Activated naive CD8-positive, alpha-beta T cell treated with anti-CD3 and anti-CD28 coated beads for 36 hours (primary cell): ENCODE results near the gene CAMK2G. TPM values are rescaled to one million over a fixed set of nuclear protein-coding genes. Genes with fewer than 3 reads are reported as not detected.

Experiments used
- DNase-seq: peaks from one replicate; pipeline ENCODE4 v3.0.0; 2021
- H3K27ac Mint-ChIP-seq: one replicate; pipeline ENCODE4 v1.8.0; 2022; ENCODE audit warnings: mild to moderate bottlenecking, moderate library complexity, mixed read lengths
- H3K27me3 Mint-ChIP-seq: one replicate; pipeline ENCODE4 v1.8.0; 2022; ENCODE audit warnings: mild to moderate bottlenecking, mixed read lengths
- H3K36me3 Mint-ChIP-seq: one replicate; pipeline ENCODE4 v1.8.0; 2021; ENCODE audit warnings: mild to moderate bottlenecking, mixed read lengths
- H3K4me1 Mint-ChIP-seq: one replicate; pipeline ENCODE4 v1.8.0; 2021; ENCODE audit warnings: mixed read lengths
- H3K4me3 Mint-ChIP-seq: one replicate; pipeline ENCODE4 v1.8.0; 2022; ENCODE audit warnings: mild to moderate bottlenecking, moderate library complexity, mixed read lengths
- H3K9me3 Mint-ChIP-seq: one replicate; pipeline ENCODE4 v1.8.0; 2022; ENCODE audit warnings: mixed read lengths
- total RNA-seq, 2 experiments: library from RNA; stranded (reverse); gene quantifications; one replicate each; pipeline ENCODE4 v1.2.3, GENCODE V29; 2021

Gene CAMK2G
- total RNA-seq, 2 experiments from 2014 or later = 16.5 to 17.4 TPM

- Mint-ChIP-seq H3K4me1 (peaks cover 24% of the 10 kb centered on the region), H3K27ac (no peak overlapping the region), H3K9me3 (no peaks in the 10 kb centered on the region), H3K4me3 (no peak overlapping the region), H3K27me3 (no peaks in the 10 kb centered on the region), H3K36me3 (peaks cover 44% of the 10 kb centered on the region)
- DNase-seq = no peak
These were observed 105.0 kb downstream of the CAMK2G start for GRCh38 chr10:73769396-73769795.

DNA sequence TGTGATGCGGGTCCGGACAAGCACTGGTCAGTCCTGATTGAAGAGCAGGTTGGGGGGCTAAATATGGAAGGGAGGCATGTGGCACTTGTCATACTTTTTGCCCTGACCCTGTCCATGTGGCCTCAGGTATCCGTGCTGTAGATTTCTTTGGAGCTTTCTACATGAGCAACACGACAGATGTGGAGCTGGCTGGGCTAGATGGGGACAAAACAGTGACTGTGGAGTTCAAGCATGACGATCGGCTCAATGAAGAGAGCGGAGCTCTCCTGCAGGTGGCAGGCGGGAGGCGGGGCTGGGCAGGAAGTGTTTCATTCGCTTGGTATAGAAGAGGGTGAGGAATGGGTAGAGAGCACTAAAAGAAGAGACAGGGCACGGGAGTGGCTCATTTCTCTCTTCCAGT lies 105.5 kb downstream of the CAMK2G start:
- Mint-ChIP-seq H3K27ac (peak overlapping the region; percentile 14), H3K9me3 (no peaks in the 10 kb centered on the region), H3K27me3 (no peaks in the 10 kb centered on the region), H3K4me1 (peaks cover 22% of the 10 kb centered on the region), H3K4me3 (no peak overlapping the region), H3K36me3 (peaks cover 39% of the 10 kb centered on the region)
- peak; percentile 44 for DNase-seq

DNA sequence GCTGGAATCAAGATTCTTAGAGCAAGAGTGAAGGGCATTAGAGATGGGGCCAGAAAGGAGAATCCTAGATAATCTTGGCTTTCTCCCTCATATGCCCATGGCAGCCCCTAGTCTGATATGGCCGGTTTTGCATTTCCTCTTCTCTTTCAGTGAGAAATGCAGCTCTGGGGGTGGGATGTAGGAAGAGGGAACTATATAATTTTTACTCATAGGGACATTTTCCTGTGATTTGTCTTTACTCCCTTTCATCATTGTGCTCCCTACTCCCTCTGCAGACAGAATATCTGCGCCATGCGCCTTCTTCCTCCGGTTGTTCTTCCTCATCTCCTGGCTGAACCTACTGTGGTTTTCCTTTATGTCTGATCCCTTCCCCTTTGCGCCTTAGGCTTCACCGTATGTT lies 109.3 kb downstream of the CAMK2G start:
- H3K27me3 Mint-ChIP-seq = no peaks in the 10 kb centered on the region
- H3K36me3 Mint-ChIP-seq = peaks cover 31% of the 10 kb centered on the region

GRCh38 chr10:73763343-73763742 lies 111.0 kb downstream of the CAMK2G start:
- no peak for DNase-seq
- Mint-ChIP-seq H3K4me1 (peaks cover 24% of the 10 kb centered on the region), H3K4me3 (no peak overlapping the region)

More for the DNA sequence above, 109.3 kb downstream of the CAMK2G start:
- Mint-ChIP-seq H3K27ac (no peak overlapping the region), H3K9me3 (no peaks in the 10 kb centered on the region), H3K4me1 (peaks cover 21% of the 10 kb centered on the region), H3K4me3 (no peak overlapping the region)
- no peak for DNase-seq

GRCh38 chr10:73762915-73763314 lies 111.4 kb downstream of the CAMK2G start:
- no peak for DNase-seq
- no peak overlapping the region for H3K4me3 Mint-ChIP-seq
- peak overlapping the region; percentile 54 for H3K27ac Mint-ChIP-seq
- peaks cover 25% of the 10 kb centered on the region for H3K36me3 Mint-ChIP-seq
- no peaks in the 10 kb centered on the region for H3K9me3 Mint-ChIP-seq
- no peaks in the 10 kb centered on the region for H3K27me3 Mint-ChIP-seq
- H3K4me1 Mint-ChIP-seq = peaks cover 25% of the 10 kb centered on the region

More at GRCh38 chr10:73763343-73763742, 111.0 kb downstream of the CAMK2G start:
- Mint-ChIP-seq H3K27ac (no peak overlapping the region), H3K9me3 (no peaks in the 10 kb centered on the region), H3K27me3 (no peaks in the 10 kb centered on the region), H3K36me3 (peaks cover 25% of the 10 kb centered on the region)

Other genes with a start within 250 kb of the CAMK2G start
- not detected for gene MYOZ1, start 233.1 kb downstream of the CAMK2G start, total RNA-seq
- gene SYNPO2L, start 218.5 kb downstream of the CAMK2G start, total RNA-seq = not detected
- 1 to 10 TPM; 5.4 to 6.7 TPM for gene AGAP5, start 176.4 kb downstream of the CAMK2G start, total RNA-seq
- gene SEC24C, start 130.2 kb downstream of the CAMK2G start, total RNA-seq = 10 to 100 TPM; 74.6 to 74.9 TPM
- gene CHCHD1, start 92.5 kb downstream of the CAMK2G start, total RNA-seq = 10 to 100 TPM; 34.8 to 38.6 TPM
- 10 to 100 TPM; 31.0 to 35.5 TPM for gene ZSWIM8, start 88.9 kb downstream of the CAMK2G start, total RNA-seq
- gene NDST2, start 63.0 kb downstream of the CAMK2G start, total RNA-seq = 10 to 100 TPM; 45.9 to 49.7 TPM
- gene PLAU, start 36.6 kb upstream of the CAMK2G start, total RNA-seq = under 1 TPM in 1 of 2 experiments, not detected in 1; 0.12 TPM
- 10 to 100 TPM in 1 of 2 experiments, 1 to 10 TPM in 1; 9.6 to 10.0 TPM for gene VCL, start 123.6 kb upstream of the CAMK2G start, total RNA-seq